Esophagus mucosa (tissue), 1 donor: ENCODE measurements around the gene LMAN2. TPM values are rescaled to one million over a fixed set of nuclear protein-coding genes. Genes with fewer than 3 reads are reported as not detected.

Experiments used
- total RNA-seq: library from RNA; stranded (reverse); gene quantifications from one replicate; pipeline ENCODE4 v1.2.4, GENCODE V29; 2023
- donor health status: DM: yes; HTN: yes; CAD: no.

LMAN2 gene
- total RNA-seq, 1 donor from 2014 or later, result 162 TPM

Other genes with a start within 250 kb of the LMAN2 start
- 53.8 TPM for gene NSD1, start 217.9 kb downstream of the LMAN2 start, total RNA-seq
- 31.8 TPM for gene RAB24, start 47.9 kb downstream of the LMAN2 start, total RNA-seq
- gene PRELID1, start 47.9 kb downstream of the LMAN2 start, total RNA-seq, result 144 TPM
- 7.8 TPM for gene MXD3, start 39.8 kb downstream of the LMAN2 start, total RNA-seq
- 59.5 TPM for gene RGS14, start 6.3 kb upstream of the LMAN2 start, total RNA-seq
- gene SLC34A1, start 32.8 kb upstream of the LMAN2 start, total RNA-seq, result 0.60 TPM
- gene PFN3, start 49.0 kb upstream of the LMAN2 start, total RNA-seq, result not detected
- gene F12, start 57.9 kb upstream of the LMAN2 start, total RNA-seq, result 32.8 TPM
- 26.6 TPM for gene GRK6, start 75.0 kb upstream of the LMAN2 start, total RNA-seq
- 4.3 TPM for gene PRR7, start 95.1 kb upstream of the LMAN2 start, total RNA-seq
- 27.2 TPM for gene DBN1, start 122.0 kb upstream of the LMAN2 start, total RNA-seq
- 23.0 TPM for gene PDLIM7, start 145.9 kb upstream of the LMAN2 start, total RNA-seq
- 3.3 TPM for gene DOK3, start 158.2 kb upstream of the LMAN2 start, total RNA-seq
- 64.2 TPM for gene DDX41, start 165.3 kb upstream of the LMAN2 start, total RNA-seq
- gene FAM193B, start 202.9 kb upstream of the LMAN2 start, total RNA-seq, result 31.6 TPM
- 116 TPM for gene TMED9, start 240.5 kb upstream of the LMAN2 start, total RNA-seq
- 13.1 TPM for gene B4GALT7, start 248.5 kb upstream of the LMAN2 start, total RNA-seq